ENCODE data around the gene RWDD1.
"Not testable (repeated sequence)": the region's sequence is repeated elsewhere in the genome, so short reads cannot be mapped to it uniquely, and the experiment has no call there.

Gene RWDD1

GRCh38 chr6:116586276-116586675 is 15.0 kb downstream of the RWDD1 start:
- Histone ChIP-seq H3K36me3 (peaks cover 70% of the 10 kb centered on the region), H3K9me3 (no peaks in the 10 kb centered on the region), H3K4me1 (ENCODE audit: control insufficient read depth in 1 of 2, insufficient read depth in 1 of 2, low read depth in 1 of 2, low read length in 1 of 2) (no peaks in the 10 kb centered on the region), H3K27ac (no peak overlapping the region), H3K4me3 (ENCODE audit: low read depth in 1 of 2, low read length in 1 of 2) (no peak overlapping the region), H3K27me3 (no peaks in the 10 kb centered on the region)
- no peak for TF ChIP-seq CTCF (IDR thresholded peaks at IDR 0.05)

- Histone ChIP-seq H3K36me3 (peaks cover 70% of the 10 kb centered on the region), H3K27ac (no peak overlapping the region), H3K27me3 (no peaks in the 10 kb centered on the region), H3K9me3 (no peaks in the 10 kb centered on the region), H3K4me3 (ENCODE audit: low read depth in 1 of 2, low read length in 1 of 2) (no peak overlapping the region), H3K4me1 (ENCODE audit: control insufficient read depth in 1 of 2, insufficient read depth in 1 of 2, low read depth in 1 of 2, low read length in 1 of 2) (no peaks in the 10 kb centered on the region)
- no peak for TF ChIP-seq CTCF (IDR thresholded peaks at IDR 0.05)
Measured at GRCh38 chr6:116586738-116587137, 15.4 kb downstream of the RWDD1 start.

GRCh38 chr6:116595247-116595646 is 23.9 kb downstream of the RWDD1 start:
- H3K27ac ChIP-seq, result no peak overlapping the region
- no peaks in the 10 kb centered on the region for H3K27me3 ChIP-seq
- H3K36me3 ChIP-seq, result peaks cover 57% of the 10 kb centered on the region
- no peak overlapping the region for H3K4me3 ChIP-seq (ENCODE audit: low read depth in 1 of 2, low read length in 1 of 2)
- H3K4me1 ChIP-seq (ENCODE audit: control insufficient read depth in 1 of 2, insufficient read depth in 1 of 2, low read depth in 1 of 2, low read length in 1 of 2), result no peaks in the 10 kb centered on the region
- no peak for TF ChIP-seq CTCF (IDR thresholded peaks at IDR 0.05)
- H3K9me3 ChIP-seq, result no peaks in the 10 kb centered on the region

- no peak for TF ChIP-seq CTCF (IDR thresholded peaks at IDR 0.05)
- peaks cover 42% of the 10 kb centered on the region for H3K36me3 ChIP-seq
- no peak overlapping the region for H3K27ac ChIP-seq
- H3K4me3 ChIP-seq (ENCODE audit: low read depth in 1 of 2, low read length in 1 of 2), result no peak overlapping the region
- H3K9me3 ChIP-seq, result no peaks in the 10 kb centered on the region
- no peaks in the 10 kb centered on the region for H3K27me3 ChIP-seq
- no peaks in the 10 kb centered on the region for H3K4me1 ChIP-seq (ENCODE audit: control insufficient read depth in 1 of 2, insufficient read depth in 1 of 2, low read depth in 1 of 2, low read length in 1 of 2)
Measured at GRCh38 chr6:116596815-116597214, 25.5 kb downstream of the RWDD1 start.

- H3K27me3 ChIP-seq; H3K4me3 ChIP-seq (ENCODE audit: low read depth in 1 of 2, low read length in 1 of 2); H3K27ac ChIP-seq; H3K4me1 ChIP-seq (ENCODE audit: control insufficient read depth in 1 of 2, insufficient read depth in 1 of 2, low read depth in 1 of 2, low read length in 1 of 2); H3K9me3 ChIP-seq; H3K36me3 ChIP-seq: not testable (repeated sequence)
Measured at GRCh38 chr6:116603916-116604315, 32.6 kb downstream of the RWDD1 start.

- H3K4me3 ChIP-seq (ENCODE audit: low read depth in 1 of 2, low read length in 1 of 2); H3K27ac ChIP-seq; H3K4me1 ChIP-seq (ENCODE audit: control insufficient read depth in 1 of 2, insufficient read depth in 1 of 2, low read depth in 1 of 2, low read length in 1 of 2); H3K9me3 ChIP-seq; H3K27me3 ChIP-seq; H3K36me3 ChIP-seq: not testable (repeated sequence)
Measured at GRCh38 chr6:116604868-116605267, 33.6 kb downstream of the RWDD1 start.

- TF ChIP-seq CTCF (IDR thresholded peaks at IDR 0.05), result no peak
- Histone ChIP-seq H3K27ac (no peak overlapping the region), H3K36me3 (no peaks in the 10 kb centered on the region), H3K27me3 (peaks cover 3% of the 10 kb centered on the region), H3K4me1 (ENCODE audit: control insufficient read depth in 1 of 2, insufficient read depth in 1 of 2, low read depth in 1 of 2, low read length in 1 of 2) (no peaks in the 10 kb centered on the region), H3K9me3 (no peaks in the 10 kb centered on the region), H3K4me3 (ENCODE audit: low read depth in 1 of 2, low read length in 1 of 2) (no peak overlapping the region)
Measured at GRCh38 chr6:116605935-116606334, 34.6 kb downstream of the RWDD1 start.

All from neutrophil (primary cell).